KMS-11 (cell line): ENCODE results near the gene VIT.

ENCODE experiments used
- H2AFZ ChIP-seq: fragments of 200-600 bp; sonication (generic); 2 replicates; pipeline ENCODE4 v1.6.1; 2016; ENCODE audit warnings: antibody characterized with exemption, mixed run types, low read depth
- H3K27ac ChIP-seq: fragments of 200-600 bp; sonication (generic); 2 replicates; pipeline ENCODE4 v1.6.1; 2016; ENCODE audit warnings: mild to moderate bottlenecking, mixed run types
- H3K27me3 ChIP-seq: fragments of 200-600 bp; sonication (generic); 2 replicates; pipeline ENCODE4 v1.6.1; 2017; ENCODE audit warnings: mild to moderate bottlenecking, low read depth, mixed run types, moderate library complexity; ENCODE audit not compliant: insufficient read depth
- H3K36me3 ChIP-seq: fragments of 200-600 bp; sonication (generic); 2 replicates; pipeline ENCODE4 v1.6.1; 2017; ENCODE audit warnings: mild to moderate bottlenecking, mixed run types; ENCODE audit not compliant: insufficient read depth
- H3K4me1 ChIP-seq: fragments of 200-600 bp; sonication (generic); 2 replicates; pipeline ENCODE4 v1.6.1; 2016; ENCODE audit warnings: mild to moderate bottlenecking, low read depth, mixed run types; ENCODE audit not compliant: poor library complexity, severe bottlenecking
- H3K4me2 ChIP-seq: fragments of 200-600 bp; sonication (generic); 2 replicates; pipeline ENCODE4 v1.7.0; 2016; ENCODE audit warnings: mild to moderate bottlenecking, mixed run types
- H3K4me3 ChIP-seq: fragments of 200-600 bp; sonication (generic); IDR thresholded peaks from 2 replicates; pipeline ENCODE4 v1.6.1; 2017; ENCODE audit warnings: low read depth, low read length, mixed read lengths; ENCODE audit not compliant: insufficient read depth
- H3K79me2 ChIP-seq: fragments of 200-600 bp; sonication (generic); 2 replicates; pipeline ENCODE4 v1.6.1; 2016; ENCODE audit warnings: low read depth, mixed run types; ENCODE audit not compliant: insufficient read depth
- H3K9ac ChIP-seq: fragments of 200-600 bp; sonication (generic); 2 replicates; pipeline ENCODE4 v1.6.1; 2016; ENCODE audit warnings: mild to moderate bottlenecking, mixed run types
- H4K20me1 ChIP-seq: fragments of 200-600 bp; sonication (generic); 2 replicates; pipeline ENCODE4 v1.6.1; 2016; ENCODE audit warnings: mild to moderate bottlenecking, mixed run types; ENCODE audit not compliant: insufficient read depth
- TF ChIP-seq, protein P1 (sequence below): fragments of 200-600 bp; sonication (generic); conservative IDR thresholded peaks from 2 replicates; pipeline ENCODE4 v1.6.1; 2017; ENCODE audit warnings: low read depth, mild to moderate bottlenecking, antibody characterized with exemption, low read length, moderate library complexity, mixed read lengths

VIT gene

DNA sequence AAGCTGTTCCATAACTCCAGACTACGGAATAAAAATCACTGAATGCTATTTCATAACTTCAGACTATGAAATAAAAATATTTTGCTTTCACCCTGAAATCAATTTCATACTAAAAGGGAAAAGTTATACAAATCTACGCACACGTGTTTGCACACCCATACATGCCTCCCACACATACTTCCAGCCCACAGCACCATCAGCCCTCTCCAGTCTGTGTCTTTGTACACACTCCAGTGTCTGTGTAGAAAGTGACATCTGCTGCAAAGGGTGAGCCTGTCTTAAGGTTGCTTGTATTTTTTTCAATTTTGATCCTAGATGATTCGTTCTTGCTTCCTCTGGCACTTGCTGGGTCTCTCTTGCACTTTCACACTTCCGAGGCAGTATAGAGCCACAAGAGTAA lies 53.6 kb downstream of the VIT start:
- Histone ChIP-seq H3K79me2 (no peaks in the 10 kb centered on the region), H3K27ac (no peak overlapping the region), H3K36me3 (no peaks in the 10 kb centered on the region), H3K4me3 (no peak overlapping the region), H2AFZ (no peak overlapping the region), H4K20me1 (no peaks in the 10 kb centered on the region), H3K4me1 (no peaks in the 10 kb centered on the region), H3K9ac (no peak overlapping the region), H3K4me2 (no peak overlapping the region), H3K27me3 (no peaks in the 10 kb centered on the region)
- TF ChIP-seq, protein P1, sequence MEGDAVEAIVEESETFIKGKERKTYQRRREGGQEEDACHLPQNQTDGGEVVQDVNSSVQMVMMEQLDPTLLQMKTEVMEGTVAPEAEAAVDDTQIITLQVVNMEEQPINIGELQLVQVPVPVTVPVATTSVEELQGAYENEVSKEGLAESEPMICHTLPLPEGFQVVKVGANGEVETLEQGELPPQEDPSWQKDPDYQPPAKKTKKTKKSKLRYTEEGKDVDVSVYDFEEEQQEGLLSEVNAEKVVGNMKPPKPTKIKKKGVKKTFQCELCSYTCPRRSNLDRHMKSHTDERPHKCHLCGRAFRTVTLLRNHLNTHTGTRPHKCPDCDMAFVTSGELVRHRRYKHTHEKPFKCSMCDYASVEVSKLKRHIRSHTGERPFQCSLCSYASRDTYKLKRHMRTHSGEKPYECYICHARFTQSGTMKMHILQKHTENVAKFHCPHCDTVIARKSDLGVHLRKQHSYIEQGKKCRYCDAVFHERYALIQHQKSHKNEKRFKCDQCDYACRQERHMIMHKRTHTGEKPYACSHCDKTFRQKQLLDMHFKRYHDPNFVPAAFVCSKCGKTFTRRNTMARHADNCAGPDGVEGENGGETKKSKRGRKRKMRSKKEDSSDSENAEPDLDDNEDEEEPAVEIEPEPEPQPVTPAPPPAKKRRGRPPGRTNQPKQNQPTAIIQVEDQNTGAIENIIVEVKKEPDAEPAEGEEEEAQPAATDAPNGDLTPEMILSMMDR = no peak

DNA sequence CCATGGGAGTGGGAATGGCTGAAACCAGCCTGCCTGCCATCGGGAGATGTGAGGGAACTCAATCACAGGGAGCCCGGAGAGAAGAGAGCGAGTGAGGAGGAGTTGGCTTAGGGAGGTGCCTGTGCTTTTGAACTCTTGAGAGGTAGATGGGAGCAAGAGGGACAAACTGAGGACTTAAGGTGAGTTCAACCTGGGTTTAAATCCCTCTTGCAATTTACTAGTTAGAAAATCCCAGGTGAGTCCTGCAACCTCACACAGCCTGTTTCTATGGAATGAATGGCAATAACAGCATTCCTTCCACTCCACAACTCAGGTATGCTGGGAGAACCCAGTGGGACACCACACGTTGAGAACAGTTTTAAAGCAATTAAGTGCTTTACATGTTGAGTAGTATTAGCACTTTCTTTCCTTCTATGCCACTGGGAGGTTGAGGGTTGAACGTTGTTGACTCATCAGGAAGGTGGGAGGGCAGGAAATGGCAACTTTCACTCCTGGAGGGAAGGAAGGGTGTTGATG lies 57.3 kb downstream of the VIT start:
- no peak overlapping the region for H3K9ac ChIP-seq
- no peak overlapping the region for H3K4me2 ChIP-seq
- H2AFZ ChIP-seq = no peak overlapping the region
- no peaks in the 10 kb centered on the region for H3K27me3 ChIP-seq
- H4K20me1 ChIP-seq = no peaks in the 10 kb centered on the region
- TF ChIP-seq, protein P1 = no peak
- H3K79me2 ChIP-seq = no peaks in the 10 kb centered on the region
- peaks cover under 1% of the 10 kb centered on the region for H3K4me1 ChIP-seq
- H3K36me3 ChIP-seq = no peaks in the 10 kb centered on the region
- H3K4me3 ChIP-seq = no peak overlapping the region
- H3K27ac ChIP-seq = no peak overlapping the region

DNA sequence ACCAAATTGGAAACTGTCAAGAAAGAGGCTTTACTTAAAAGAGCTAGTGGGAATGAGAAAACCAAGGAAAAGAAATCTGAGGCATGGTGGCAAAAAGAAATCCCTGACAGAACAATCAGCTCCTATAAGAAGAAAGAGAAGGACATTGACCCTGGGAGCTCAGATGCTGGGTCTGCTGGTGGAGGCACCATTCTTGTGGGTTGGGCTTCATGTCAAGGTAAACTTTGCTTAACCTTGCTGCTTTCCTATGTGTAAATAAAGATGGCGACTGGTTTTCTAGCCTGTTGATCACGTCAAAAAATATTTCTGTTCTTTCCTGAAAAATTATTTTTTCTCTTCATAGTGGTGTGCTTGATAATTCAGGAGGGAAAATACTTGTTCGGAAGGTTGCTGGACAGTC lies 58.1 kb downstream of the VIT start:
- TF ChIP-seq, protein P1 = no peak
- H3K27ac ChIP-seq = no peak overlapping the region
- no peak overlapping the region for H2AFZ ChIP-seq
- no peaks in the 10 kb centered on the region for H3K27me3 ChIP-seq
- H3K4me3 ChIP-seq = no peak overlapping the region
- no peak overlapping the region for H3K9ac ChIP-seq
- no peaks in the 10 kb centered on the region for H3K79me2 ChIP-seq
- no peaks in the 10 kb centered on the region for H3K36me3 ChIP-seq
- H3K4me2 ChIP-seq = no peak overlapping the region
- H4K20me1 ChIP-seq = no peaks in the 10 kb centered on the region
- H3K4me1 ChIP-seq = peaks cover 9% of the 10 kb centered on the region

DNA sequence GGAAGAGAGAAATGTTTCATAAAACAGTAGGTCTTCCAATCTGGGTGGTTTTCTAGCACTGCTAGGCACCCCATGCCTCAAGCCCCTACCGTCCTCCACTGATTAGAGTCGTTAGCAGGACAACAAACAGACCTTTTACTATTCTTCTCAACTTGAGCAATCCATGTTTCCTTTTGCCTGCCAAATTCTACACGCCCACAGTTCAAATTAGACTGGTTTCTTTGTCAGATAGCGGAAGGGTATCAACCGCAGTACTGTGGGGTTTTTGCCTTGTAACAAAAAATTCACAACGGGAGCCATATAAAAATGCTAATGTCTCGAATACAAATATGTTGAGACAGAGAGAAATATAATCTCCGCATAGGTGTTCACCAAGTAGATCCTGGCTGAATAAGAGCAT lies 59.9 kb downstream of the VIT start:
- H4K20me1 ChIP-seq = no peaks in the 10 kb centered on the region
- no peak overlapping the region for H3K4me3 ChIP-seq
- peaks cover 12% of the 10 kb centered on the region for H3K4me1 ChIP-seq
- H3K36me3 ChIP-seq = no peaks in the 10 kb centered on the region
- no peak overlapping the region for H3K9ac ChIP-seq
- no peak overlapping the region for H2AFZ ChIP-seq
- H3K27me3 ChIP-seq = no peaks in the 10 kb centered on the region
- no peak overlapping the region for H3K27ac ChIP-seq
- H3K4me2 ChIP-seq = no peak overlapping the region
- no peaks in the 10 kb centered on the region for H3K79me2 ChIP-seq
- TF ChIP-seq, protein P1 = no peak
